ENCODE data around the gene ZNF644.
"Not testable (repeated sequence)": the region's sequence is repeated elsewhere in the genome, so short reads cannot be mapped to it uniquely, and the experiment has no call there.

DNA sequence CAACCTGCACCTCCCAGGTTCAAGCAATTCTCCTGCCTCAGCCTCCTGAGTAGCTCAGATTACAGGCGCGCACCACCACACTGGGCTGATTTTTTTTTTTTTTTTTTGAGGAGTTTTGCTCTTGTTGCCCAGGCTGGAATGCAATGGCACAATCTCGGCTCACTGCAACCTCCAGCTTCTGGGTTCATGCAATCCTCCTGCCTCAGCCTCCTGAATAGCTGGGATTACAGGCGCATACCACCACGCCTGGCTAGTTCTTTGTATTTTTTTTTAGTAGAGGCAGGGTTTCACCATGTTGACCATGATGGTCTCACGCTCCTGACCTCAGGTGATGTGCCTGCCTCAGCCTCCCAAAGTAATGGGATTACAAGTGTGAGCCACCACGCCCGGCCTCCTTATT lies 93.6 kb downstream of the ZNF644 start:
- TF ChIP-seq, protein P1, sequence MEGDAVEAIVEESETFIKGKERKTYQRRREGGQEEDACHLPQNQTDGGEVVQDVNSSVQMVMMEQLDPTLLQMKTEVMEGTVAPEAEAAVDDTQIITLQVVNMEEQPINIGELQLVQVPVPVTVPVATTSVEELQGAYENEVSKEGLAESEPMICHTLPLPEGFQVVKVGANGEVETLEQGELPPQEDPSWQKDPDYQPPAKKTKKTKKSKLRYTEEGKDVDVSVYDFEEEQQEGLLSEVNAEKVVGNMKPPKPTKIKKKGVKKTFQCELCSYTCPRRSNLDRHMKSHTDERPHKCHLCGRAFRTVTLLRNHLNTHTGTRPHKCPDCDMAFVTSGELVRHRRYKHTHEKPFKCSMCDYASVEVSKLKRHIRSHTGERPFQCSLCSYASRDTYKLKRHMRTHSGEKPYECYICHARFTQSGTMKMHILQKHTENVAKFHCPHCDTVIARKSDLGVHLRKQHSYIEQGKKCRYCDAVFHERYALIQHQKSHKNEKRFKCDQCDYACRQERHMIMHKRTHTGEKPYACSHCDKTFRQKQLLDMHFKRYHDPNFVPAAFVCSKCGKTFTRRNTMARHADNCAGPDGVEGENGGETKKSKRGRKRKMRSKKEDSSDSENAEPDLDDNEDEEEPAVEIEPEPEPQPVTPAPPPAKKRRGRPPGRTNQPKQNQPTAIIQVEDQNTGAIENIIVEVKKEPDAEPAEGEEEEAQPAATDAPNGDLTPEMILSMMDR (conservative IDR thresholded peaks at IDR 0.05 in 1 of 2, IDR thresholded peaks at IDR 0.05 in 1 of 2; ENCODE audit: extremely low read depth in 1 of 2, insufficient read depth in 1 of 2, low read depth in 1 of 2, low read length in 2 of 2): not testable (repeated sequence)
- not testable (repeated sequence) for TF ChIP-seq EZH2 (IDR thresholded peaks at IDR 0.05; ENCODE audit: borderline replicate concordance, low read length)

All from mammary epithelial cell (primary cell).